ENCODE results near the gene RBM41. TPM values are rescaled to one million over a fixed set of nuclear protein-coding genes. Genes with fewer than 3 reads are reported as not detected.

Gene RBM41
- total RNA-seq, 4 donors from 2014 or later = 16.0 to 22.0 (median 19.1) TPM

DNA sequence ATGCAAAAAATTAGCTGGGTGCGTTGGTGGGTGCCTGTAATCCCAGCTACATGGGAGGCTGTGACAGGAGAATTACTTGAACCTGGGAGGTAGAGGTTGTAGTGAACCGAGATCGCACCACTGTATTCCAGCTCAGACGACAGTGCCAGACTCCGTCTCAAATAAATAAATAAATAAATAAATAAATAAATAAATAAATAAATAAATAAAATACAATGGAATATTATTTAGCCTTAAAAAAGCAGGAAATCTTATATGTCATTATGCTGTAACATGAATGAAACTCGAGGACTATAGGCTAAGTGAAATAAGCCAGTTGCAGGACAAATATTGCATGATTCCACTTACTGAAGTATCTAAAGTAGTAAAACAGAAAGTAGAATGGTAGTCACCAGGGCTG is 42.5 kb downstream of the RBM41 start:
- TF ChIP-seq, protein P1, sequence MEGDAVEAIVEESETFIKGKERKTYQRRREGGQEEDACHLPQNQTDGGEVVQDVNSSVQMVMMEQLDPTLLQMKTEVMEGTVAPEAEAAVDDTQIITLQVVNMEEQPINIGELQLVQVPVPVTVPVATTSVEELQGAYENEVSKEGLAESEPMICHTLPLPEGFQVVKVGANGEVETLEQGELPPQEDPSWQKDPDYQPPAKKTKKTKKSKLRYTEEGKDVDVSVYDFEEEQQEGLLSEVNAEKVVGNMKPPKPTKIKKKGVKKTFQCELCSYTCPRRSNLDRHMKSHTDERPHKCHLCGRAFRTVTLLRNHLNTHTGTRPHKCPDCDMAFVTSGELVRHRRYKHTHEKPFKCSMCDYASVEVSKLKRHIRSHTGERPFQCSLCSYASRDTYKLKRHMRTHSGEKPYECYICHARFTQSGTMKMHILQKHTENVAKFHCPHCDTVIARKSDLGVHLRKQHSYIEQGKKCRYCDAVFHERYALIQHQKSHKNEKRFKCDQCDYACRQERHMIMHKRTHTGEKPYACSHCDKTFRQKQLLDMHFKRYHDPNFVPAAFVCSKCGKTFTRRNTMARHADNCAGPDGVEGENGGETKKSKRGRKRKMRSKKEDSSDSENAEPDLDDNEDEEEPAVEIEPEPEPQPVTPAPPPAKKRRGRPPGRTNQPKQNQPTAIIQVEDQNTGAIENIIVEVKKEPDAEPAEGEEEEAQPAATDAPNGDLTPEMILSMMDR (IDR thresholded peaks at IDR 0.05; ENCODE audit: low read depth) = no peak

DNA sequence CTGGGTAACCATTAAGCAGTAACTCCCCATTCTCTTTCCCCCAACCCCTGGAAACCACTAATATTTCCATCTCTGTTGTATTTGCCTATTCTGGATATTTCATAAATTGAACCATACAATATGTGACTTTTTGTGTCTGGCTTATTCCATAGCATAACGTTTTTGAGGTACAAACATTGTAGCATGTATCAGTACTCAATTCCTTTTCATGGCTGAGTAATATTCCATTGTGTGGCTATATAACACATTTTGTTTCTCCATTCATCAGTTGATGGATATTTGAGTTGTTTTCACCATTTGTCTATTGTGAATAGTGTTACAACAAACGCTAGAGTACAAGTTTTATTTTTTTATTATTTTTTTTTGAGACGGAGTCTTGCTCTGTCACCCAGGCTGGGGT is 63.6 kb downstream of the RBM41 start:
- TF ChIP-seq, protein P1 (IDR thresholded peaks at IDR 0.05; ENCODE audit: low read depth) = no peak

DNA sequence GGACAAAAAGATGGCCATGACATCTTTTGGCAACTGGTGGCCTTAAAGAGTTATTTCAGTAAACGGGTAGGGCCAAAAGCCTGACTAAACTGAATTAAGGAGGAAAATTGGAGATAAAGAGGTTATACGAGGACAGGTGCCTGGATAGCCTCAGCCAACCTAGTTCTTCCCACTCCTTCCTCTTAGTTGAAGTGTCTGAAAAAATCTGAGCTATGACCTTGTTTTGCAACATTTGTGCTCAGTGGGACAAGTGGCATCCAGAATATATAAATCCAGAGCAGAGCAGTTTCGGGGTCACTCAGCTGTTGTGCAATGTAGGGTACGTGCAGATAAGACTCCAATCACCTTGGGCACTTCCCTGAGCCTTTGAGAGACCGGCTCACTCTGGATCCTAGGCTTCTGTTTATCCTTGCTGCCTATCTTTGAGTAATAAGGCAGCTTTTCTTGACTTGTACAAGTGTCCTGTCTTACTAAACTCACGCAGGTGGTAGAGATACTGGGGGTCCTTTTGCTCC is 68.4 kb downstream of the RBM41 start:
- TF ChIP-seq, protein P1 (IDR thresholded peaks at IDR 0.05; ENCODE audit: low read depth) = no peak

DNA sequence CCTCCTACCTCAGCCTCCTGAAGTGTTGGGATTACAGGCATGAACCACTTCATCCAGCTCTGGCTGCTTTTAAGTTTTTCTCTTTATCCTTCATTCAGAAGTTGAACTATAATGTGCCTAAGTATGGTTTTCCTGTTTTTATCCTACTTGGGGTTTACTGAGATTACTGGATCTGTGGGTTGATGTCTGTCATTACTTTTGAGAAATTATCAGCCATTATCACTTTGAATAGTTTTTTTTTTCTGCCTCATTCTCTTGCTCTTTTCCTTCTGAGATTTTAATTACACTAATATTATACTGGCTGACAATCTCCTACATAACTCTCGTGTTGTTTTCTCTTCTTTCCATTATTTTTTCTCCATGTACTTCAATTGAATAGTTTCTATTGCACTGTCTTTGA is 71.0 kb downstream of the RBM41 start:
- TF ChIP-seq, protein P1 (IDR thresholded peaks at IDR 0.05; ENCODE audit: low read depth) = no peak

DNA sequence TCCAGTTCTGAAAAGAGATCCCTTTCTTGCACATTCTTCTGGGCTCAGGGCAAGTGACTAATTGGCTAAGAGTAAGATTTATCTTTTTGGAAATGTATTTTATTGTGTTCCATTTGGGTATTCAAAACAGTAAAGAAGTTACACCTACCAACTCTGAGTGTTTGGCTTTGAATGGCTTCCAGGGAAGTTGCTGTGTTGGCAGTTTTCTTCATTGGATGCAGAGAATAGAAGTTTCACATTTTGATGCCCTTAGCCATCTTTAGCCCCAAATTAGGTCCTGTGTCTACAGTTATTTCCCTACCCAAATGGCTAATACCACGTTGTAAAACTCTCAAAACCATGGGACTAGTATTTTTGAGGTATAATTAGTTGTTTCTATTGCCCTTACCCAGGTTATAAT is 88.9 kb downstream of the RBM41 start:
- TF ChIP-seq, protein P1 (IDR thresholded peaks at IDR 0.05; ENCODE audit: low read depth) = no peak

DNA sequence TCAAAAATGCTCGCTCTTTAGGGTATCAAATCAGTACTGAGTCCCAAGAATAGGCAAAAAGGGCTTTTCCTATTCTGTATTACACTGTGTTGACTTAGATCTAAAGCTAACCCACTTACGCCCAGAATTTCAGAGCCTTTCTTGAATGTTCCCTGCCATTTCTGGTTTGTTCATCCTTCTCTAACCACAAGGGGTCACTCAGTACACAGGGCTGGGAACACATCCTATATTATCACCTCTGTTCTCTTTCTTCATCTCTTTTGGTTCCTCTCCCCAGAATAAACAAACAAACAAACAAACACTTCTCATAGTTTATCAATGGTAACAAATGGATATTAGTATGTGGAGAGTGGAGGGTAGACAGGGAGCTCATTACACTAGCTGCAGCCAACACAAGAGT is 93.1 kb downstream of the RBM41 start:
- TF ChIP-seq, protein P1 (IDR thresholded peaks at IDR 0.05; ENCODE audit: low read depth) = no peak

DNA sequence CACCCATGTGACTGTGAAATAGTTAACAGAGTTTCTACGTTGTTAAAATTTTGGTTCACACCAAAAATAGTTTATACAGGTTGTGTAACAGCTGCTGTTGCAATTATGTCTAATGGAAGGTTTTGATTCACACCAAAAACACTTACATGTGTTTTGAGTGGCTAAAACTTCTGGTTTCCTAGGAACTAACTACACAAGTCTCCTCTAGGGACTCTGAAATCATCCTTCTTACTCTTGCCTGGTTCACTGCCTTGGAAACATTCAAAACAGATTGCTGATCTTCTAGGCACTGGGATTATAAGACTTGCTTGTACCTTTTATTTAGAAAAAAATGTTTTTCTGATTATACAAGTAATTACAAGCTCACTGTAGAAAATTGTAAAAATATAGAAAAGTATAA is 103.7 kb downstream of the RBM41 start:
- TF ChIP-seq, protein P1 (IDR thresholded peaks at IDR 0.05; ENCODE audit: low read depth) = no peak

Other genes with a start within 250 kb of the RBM41 start
- not detected for gene RIPPLY1, start 215.5 kb downstream of the RBM41 start, total RNA-seq
- 1 to 10 TPM in 1 of 4 donors, under 1 TPM in 1, not detected in 2; 0.57 to 1.2 TPM for gene CLDN2, start 198.4 kb downstream of the RBM41 start, total RNA-seq
- 10 to 100 TPM; 16.3 to 18.5 (median 16.7) TPM for gene MORC4, start 118.6 kb downstream of the RBM41 start, total RNA-seq
- not detected for gene NUP62CL, start 87.6 kb upstream of the RBM41 start, total RNA-seq
- not detected for gene DNAAF6, start 87.8 kb upstream of the RBM41 start, total RNA-seq